HEK293T (cell line): Measurements from ENCODE around the gene WASF3.

Experiments used
- ARNT ChIP-seq: fragments of 450-650 bp; IDR thresholded peaks from 2 replicates; pipeline ENCODE4 v1.6.1; 2017; ENCODE audit warnings: mild to moderate bottlenecking
- BHLHE40 ChIP-seq: fragments of 450-650 bp; IDR thresholded peaks from 2 replicates; pipeline ENCODE4 v1.6.1; 2016; ENCODE audit warnings: mild to moderate bottlenecking, moderate library complexity, borderline replicate concordance
- CTBP1 ChIP-seq: fragments of 450-650 bp; IDR thresholded peaks from 2 replicates; pipeline ENCODE4 v1.6.1; 2016; ENCODE audit warnings: borderline replicate concordance
- ELF4 ChIP-seq: fragments of 450-650 bp; IDR thresholded peaks from 2 replicates; pipeline ENCODE4 v1.6.1; 2017; ENCODE audit warnings: antibody characterized with exemption
- FOXK2 ChIP-seq: fragments of 450-650 bp; IDR thresholded peaks from 2 replicates; pipeline ENCODE4 v1.6.1; 2016; ENCODE audit warnings: mild to moderate bottlenecking
- FOXM1 ChIP-seq: fragments of 450-650 bp; IDR thresholded peaks from 2 replicates; pipeline ENCODE4 v1.6.1; 2017; ENCODE audit warnings: mild to moderate bottlenecking, borderline replicate concordance
- HDGF ChIP-seq: fragments of 450-650 bp; IDR thresholded peaks from 2 replicates; pipeline ENCODE4 v1.6.1; 2017; ENCODE audit warnings: antibody characterized with exemption, borderline replicate concordance
- NFRKB ChIP-seq: fragments of 450-650 bp; IDR thresholded peaks from 2 replicates; pipeline ENCODE4 v1.6.1; 2016; ENCODE audit warnings: mild to moderate bottlenecking, moderate library complexity
- SUZ12 ChIP-seq: fragments of 450-650 bp; IDR thresholded peaks from 2 replicates; pipeline ENCODE4 v1.6.1; 2016; ENCODE audit warnings: mild to moderate bottlenecking
- TARDBP ChIP-seq: fragments of 450-650 bp; IDR thresholded peaks from 2 replicates; pipeline ENCODE4 v1.6.1; 2016
- ZNF384 ChIP-seq: fragments of 450-650 bp; IDR thresholded peaks from 2 replicates; pipeline ENCODE4 v1.6.1; 2016
- TF ChIP-seq, protein P1 (sequence below): fragments of 450-650 bp; IDR thresholded peaks from 2 replicates; pipeline ENCODE4 v1.6.1; 2016

DNA sequence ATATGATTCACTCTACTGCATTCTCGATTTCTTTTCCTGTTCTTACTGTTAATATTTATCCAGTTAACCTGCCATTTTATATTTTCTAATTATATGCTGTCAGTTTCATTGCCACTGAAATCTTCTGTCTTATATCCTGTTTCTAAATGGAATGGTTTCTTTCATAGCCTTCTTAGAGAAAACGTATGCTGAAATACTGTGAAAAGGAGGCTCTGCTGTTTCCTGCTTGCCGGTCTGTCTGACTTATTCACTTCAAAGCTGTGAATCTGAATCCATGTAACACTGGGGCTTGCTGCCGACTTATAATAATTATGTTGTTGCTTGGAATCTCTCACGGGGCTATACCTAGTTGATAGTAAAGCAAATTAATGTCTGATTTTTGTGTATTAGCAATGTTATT lies 123.1 kb downstream of the WASF3 start:
- TF ChIP-seq CTBP1 (no peak), ZNF384 (no peak), BHLHE40 (no peak), TARDBP (no peak), FOXM1 (no peak), HDGF (no peak), SUZ12 (no peak), NFRKB (no peak), ELF4 (no peak), FOXK2 (no peak), ARNT (no peak)
- TF ChIP-seq, protein P1, sequence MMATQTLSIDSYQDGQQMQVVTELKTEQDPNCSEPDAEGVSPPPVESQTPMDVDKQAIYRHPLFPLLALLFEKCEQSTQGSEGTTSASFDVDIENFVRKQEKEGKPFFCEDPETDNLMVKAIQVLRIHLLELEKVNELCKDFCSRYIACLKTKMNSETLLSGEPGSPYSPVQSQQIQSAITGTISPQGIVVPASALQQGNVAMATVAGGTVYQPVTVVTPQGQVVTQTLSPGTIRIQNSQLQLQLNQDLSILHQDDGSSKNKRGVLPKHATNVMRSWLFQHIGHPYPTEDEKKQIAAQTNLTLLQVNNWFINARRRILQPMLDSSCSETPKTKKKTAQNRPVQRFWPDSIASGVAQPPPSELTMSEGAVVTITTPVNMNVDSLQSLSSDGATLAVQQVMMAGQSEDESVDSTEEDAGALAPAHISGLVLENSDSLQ, result no peak
